Activated CD4-positive, alpha-beta T cell treated with anti-CD3 and anti-CD28 coated beads for 36 hours (primary cell): Measurements from ENCODE around the gene YWHAE. TPM values are rescaled to one million over a fixed set of nuclear protein-coding genes. Genes with fewer than 3 reads are reported as not detected.
A peak's percentile ranks its signal among the peaks of the same experiment; 100 is the strongest.
"Not testable (repeated sequence)": the region's sequence is repeated elsewhere in the genome, so short reads cannot be mapped to it uniquely, and the experiment has no call there.

Experiments
- ATAC-seq: fragments of 200-7000 bp; cut with Tn5 transposase; one replicate; pipeline ENCODE4 v1.10.0; 2021; ENCODE audit warnings: mild to moderate bottlenecking, moderate library complexity
- CTCF ChIA-PET: fragments of 350-600 bp; sonication (Branson Sonifier 250); formaldehyde crosslinking; loops from one replicate; lab custom pipeline; 2021; ENCODE audit warnings: antibody characterized with exemption; lab: Charles Lee
- POLR2A ChIA-PET: fragments of 350-600 bp; sonication (Branson Sonifier 250); formaldehyde crosslinking; loops from one replicate; lab custom pipeline; 2021; ENCODE audit warnings: antibody characterized with exemption, inconsistent platforms; lab: Charles Lee
- DNase-seq: peaks from one replicate; pipeline ENCODE4 v3.0.0-alpha.2; 2020
- H3K27ac Mint-ChIP-seq: one replicate; pipeline ENCODE4 v1.8.0; 2021; ENCODE audit warnings: mixed read lengths
- H3K27me3 Mint-ChIP-seq: one replicate; pipeline ENCODE4 v1.8.0; 2021; ENCODE audit warnings: mixed read lengths
- H3K36me3 Mint-ChIP-seq: one replicate; pipeline ENCODE4 v1.8.0; 2021; ENCODE audit warnings: low read depth, mixed read lengths
- H3K4me1 Mint-ChIP-seq: one replicate; pipeline ENCODE4 v1.8.0; 2021; ENCODE audit warnings: mixed read lengths
- H3K4me3 Mint-ChIP-seq: one replicate; pipeline ENCODE4 v1.8.0; 2021; ENCODE audit warnings: mild to moderate bottlenecking, moderate library complexity, mixed read lengths
- H3K9me3 Mint-ChIP-seq: one replicate; pipeline ENCODE4 v1.8.0; 2021; ENCODE audit warnings: low read depth, mixed read lengths
- intact Hi-C, 2 experiments: fragments of 100-400 bp; cut with DNase I in 1 of 2; cut with micrococcal nuclease in 1 of 2; formaldehyde crosslinking; loops; one replicate each; pipeline versions ENCODE4 v1.14.2 to v1.15.1; 2022 to 2024; cut with DNase I, micrococcal nuclease
- total RNA-seq, 2 experiments: library from RNA; stranded (reverse); gene quantifications; one replicate each; pipeline ENCODE4 v1.2.3, GENCODE V29; 2021

The YWHAE gene
- total RNA-seq, 2 experiments from 2014 or later, result 520 to 553 TPM

GRCh38 chr17:1362065-1362848 is 37.8 kb downstream of the YWHAE start:
- no peaks in the 10 kb centered on the region for H3K27me3 Mint-ChIP-seq
- intact Hi-C loops, result no loop called here
- CTCF ChIA-PET, result interaction anchor here (0.6 to 2.9 kb wide), 21 partner anchors 8 to 287 kb away, joined by 3 to 22 read pairs (median 3); partner anchors contain the start of genes CRK, INPP5K and RILP
- peaks cover 37% of the 10 kb centered on the region for H3K36me3 Mint-ChIP-seq
- POLR2A ChIA-PET, result interaction anchor here (1.3 to 1.6 kb wide), 2 partner anchors 15 to 24 kb away, joined by 3 to 7 read pairs; no protein-coding TSS in a partner anchor
- H3K4me3 Mint-ChIP-seq, result peak overlapping the region; percentile 2
- peak overlapping the region; percentile 72 for H3K27ac Mint-ChIP-seq
- no peaks in the 10 kb centered on the region for H3K9me3 Mint-ChIP-seq
- peaks cover 64% of the 10 kb centered on the region for H3K4me1 Mint-ChIP-seq
- peak; percentile 68 for DNase-seq
- ATAC-seq, result peak; percentile 62

- DNase-seq (peak; percentile 37), ATAC-seq (no peak)
- Mint-ChIP-seq H3K27ac (peak overlapping the region; percentile 92), H3K4me3 (peak overlapping the region; percentile 40), H3K27me3 (no peaks in the 10 kb centered on the region), H3K4me1 (peaks cover 53% of the 10 kb centered on the region), H3K9me3 (no peaks in the 10 kb centered on the region), H3K36me3 (peaks cover 44% of the 10 kb centered on the region)
- intact Hi-C loops, result no loop called here
- CTCF ChIA-PET, result interaction anchor here (0.6 to 2.9 kb wide), 9 partner anchors 9 to 692 kb away, joined by 3 to 22 read pairs (median 9); partner anchors contain the start of gene INPP5K
- POLR2A ChIA-PET, result interaction anchor here (0.6 kb wide), 1 partner anchor 528 kb away, joined by 3 read pairs; no protein-coding TSS in a partner anchor
Measured at GRCh38 chr17:1360975-1361374, 39.0 kb downstream of the YWHAE start.

GRCh38 chr17:1360315-1360714 is 39.7 kb downstream of the YWHAE start:
- CTCF ChIA-PET, result interaction anchor here (2.8 kb wide), 1 partner anchor 173 kb away, joined by 12 read pairs; no protein-coding TSS in a partner anchor
- H3K27me3 Mint-ChIP-seq, intact Hi-C loops, POLR2A ChIA-PET, H3K9me3 Mint-ChIP-seq, H3K4me3 Mint-ChIP-seq: not testable (repeated sequence)
- DNase-seq (peak; percentile 61), ATAC-seq (peak; percentile 45)
- Mint-ChIP-seq H3K36me3 (peaks cover 48% of the 10 kb centered on the region), H3K27ac (peak overlapping the region; percentile 92), H3K4me1 (peaks cover 47% of the 10 kb centered on the region)

- Mint-ChIP-seq H3K27me3 (no peaks in the 10 kb centered on the region), H3K9me3 (no peaks in the 10 kb centered on the region), H3K27ac (no peak overlapping the region), H3K4me1 (peaks cover 9% of the 10 kb centered on the region), H3K4me3 (no peak overlapping the region), H3K36me3 (peaks cover 55% of the 10 kb centered on the region)
- ATAC-seq (no peak), DNase-seq (no peak)
- ChIA-PET POLR2A (interaction anchor here (0.6 kb wide), 1 partner anchor 62 kb away, joined by 4 read pairs; no protein-coding TSS in a partner anchor), CTCF (interaction anchor here (1.0 to 1.6 kb wide), 3 partner anchors 9 to 11 kb away, joined by 3 to 11 read pairs (median 3); no protein-coding TSS in a partner anchor)
- intact Hi-C loops, result no loop called here
Measured at GRCh38 chr17:1354030-1354429, 46.0 kb downstream of the YWHAE start.

- H3K27ac Mint-ChIP-seq, H3K27me3 Mint-ChIP-seq, H3K9me3 Mint-ChIP-seq, ATAC-seq, H3K4me3 Mint-ChIP-seq, intact Hi-C loops, DNase-seq: not testable (repeated sequence)
- Mint-ChIP-seq H3K36me3 (peaks cover 57% of the 10 kb centered on the region), H3K4me1 (peaks cover 18% of the 10 kb centered on the region)
- ChIA-PET POLR2A (interaction anchor here (0.6 kb wide), 1 partner anchor 97 kb away, joined by 8 read pairs; no protein-coding TSS in a partner anchor), CTCF (interaction anchor here (0.7 to 2.1 kb wide), 4 partner anchors 9 to 39 kb away, joined by 3 to 24 read pairs (median 7); no protein-coding TSS in a partner anchor)
Measured at GRCh38 chr17:1352530-1352929, 47.5 kb downstream of the YWHAE start.

- Mint-ChIP-seq H3K36me3 (peaks cover 58% of the 10 kb centered on the region), H3K9me3 (no peaks in the 10 kb centered on the region), H3K27me3 (no peaks in the 10 kb centered on the region), H3K4me1 (peaks cover 20% of the 10 kb centered on the region), H3K27ac (peak overlapping the region; percentile 31), H3K4me3 (no peak overlapping the region)
- ChIA-PET POLR2A (interaction anchor here (0.6 kb wide), 3 partner anchors 19 to 97 kb away, joined by 4 to 8 read pairs (median 5); no protein-coding TSS in a partner anchor), CTCF (interaction anchor here (0.6 to 2.1 kb wide), 4 partner anchors 10 to 483 kb away, joined by 4 to 24 read pairs (median 7); no protein-coding TSS in a partner anchor)
- DNase-seq (no peak), ATAC-seq (no peak)
- intact Hi-C loops, result no loop called here
Measured at GRCh38 chr17:1351971-1352370, 48.1 kb downstream of the YWHAE start.

- H3K9me3 Mint-ChIP-seq, result no peaks in the 10 kb centered on the region
- intact Hi-C loops, result no loop called here
- no peaks in the 10 kb centered on the region for H3K27me3 Mint-ChIP-seq
- no peak for DNase-seq
- ATAC-seq, result no peak
- H3K36me3 Mint-ChIP-seq, result peaks cover 57% of the 10 kb centered on the region
- ChIA-PET CTCF (interaction anchor here (0.6 to 2.1 kb wide), 4 partner anchors 11 to 482 kb away, joined by 4 to 24 read pairs (median 7); no protein-coding TSS in a partner anchor), POLR2A (interaction anchor here (0.6 to 0.9 kb wide), 3 partner anchors 20 to 46 kb away, joined by 4 to 5 read pairs (median 4); no protein-coding TSS in a partner anchor)
- no peak overlapping the region for H3K27ac Mint-ChIP-seq
- peaks cover 24% of the 10 kb centered on the region for H3K4me1 Mint-ChIP-seq
- H3K4me3 Mint-ChIP-seq, result no peak overlapping the region
Measured at GRCh38 chr17:1351275-1351674, 48.7 kb downstream of the YWHAE start.

GRCh38 chr17:1347589-1348323 is 52.3 kb downstream of the YWHAE start:
- Mint-ChIP-seq H3K4me3 (no peak overlapping the region), H3K36me3 (peaks cover 64% of the 10 kb centered on the region), H3K4me1 (peaks cover 33% of the 10 kb centered on the region), H3K27me3 (no peaks in the 10 kb centered on the region), H3K9me3 (no peaks in the 10 kb centered on the region), H3K27ac (peak overlapping the region; percentile 80)
- POLR2A ChIA-PET, result interaction anchor here (0.6 kb wide), 1 partner anchor 29 kb away, joined by 3 read pairs; no protein-coding TSS in a partner anchor
- intact Hi-C loops, result loop anchor here in 1 of 2 experiments (5.0 kb wide), 1 partner anchor 50 kb away; no protein-coding TSS in a partner anchor
- peak; percentile 23 for DNase-seq
- no peak for ATAC-seq
- CTCF ChIA-PET, result no interaction called here

- no peak overlapping the region for H3K4me3 Mint-ChIP-seq
- no peaks in the 10 kb centered on the region for H3K9me3 Mint-ChIP-seq
- H3K27me3 Mint-ChIP-seq, result no peaks in the 10 kb centered on the region
- peaks cover 40% of the 10 kb centered on the region for H3K36me3 Mint-ChIP-seq
- no peak overlapping the region for H3K27ac Mint-ChIP-seq
- CTCF ChIA-PET, result interaction anchor here (0.5 to 1.5 kb wide), 2 partner anchors 9 to 33 kb away, joined by 3 read pairs; no protein-coding TSS in a partner anchor
- intact Hi-C loops, result no loop called here
- no peak for DNase-seq
- POLR2A ChIA-PET, result no interaction called here
- H3K4me1 Mint-ChIP-seq, result peaks cover 30% of the 10 kb centered on the region
- ATAC-seq, result no peak
Measured at GRCh38 chr17:1344521-1344920, 55.5 kb downstream of the YWHAE start.

GRCh38 chr17:1343554-1343953 is 56.5 kb downstream of the YWHAE start:
- POLR2A ChIA-PET, result interaction anchor here (0.6 kb wide), 1 partner anchor 20 kb away, joined by 3 read pairs; no protein-coding TSS in a partner anchor
- intact Hi-C loops, result no loop called here
- Mint-ChIP-seq H3K4me3 (no peak overlapping the region), H3K27ac (peak overlapping the region; percentile 67), H3K36me3 (peaks cover 40% of the 10 kb centered on the region), H3K4me1 (peaks cover 29% of the 10 kb centered on the region), H3K9me3 (no peaks in the 10 kb centered on the region), H3K27me3 (no peaks in the 10 kb centered on the region)
- ATAC-seq, result no peak
- no peak for DNase-seq
- CTCF ChIA-PET, result interaction anchor here (1.5 kb wide), 1 partner anchor 10 kb away, joined by 3 read pairs; no protein-coding TSS in a partner anchor
